Inflammatory macrophage treated with lipopolysaccharide for 4 hours (primary cell): ENCODE data around the gene IL31.

Experiments used
- DNase-seq: peaks from one replicate; pipeline ENCODE4 v3.0.0-alpha.2; 2020

Gene IL31

GRCh38 chr12:122152754-122153153, 21.3 kb downstream of the IL31 start:
- no peak for DNase-seq

GRCh38 chr12:122150127-122150681, 23.8 kb downstream of the IL31 start:
- DNase-seq = no peak

DNA sequence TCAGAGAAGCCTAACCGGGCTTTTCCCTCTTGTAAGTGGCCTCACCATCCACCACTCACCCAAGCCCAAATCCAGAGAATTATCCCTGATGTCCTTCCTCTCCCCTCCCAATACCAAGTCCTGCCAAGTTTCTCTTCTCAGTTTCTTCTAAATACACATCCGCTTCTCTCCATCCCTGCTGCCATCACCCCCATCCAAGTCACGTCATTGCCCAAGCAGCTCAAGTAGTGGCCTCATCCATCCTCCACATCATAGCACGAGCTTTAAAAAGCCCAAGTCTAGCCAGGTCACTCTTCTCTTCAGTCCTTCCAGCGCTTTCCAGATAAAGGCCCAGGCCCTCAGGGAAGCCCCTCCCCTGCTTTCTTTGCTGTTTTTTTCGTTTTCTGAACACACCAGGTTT, 25.4 kb downstream of the IL31 start:
- DNase-seq = no peak

DNA sequence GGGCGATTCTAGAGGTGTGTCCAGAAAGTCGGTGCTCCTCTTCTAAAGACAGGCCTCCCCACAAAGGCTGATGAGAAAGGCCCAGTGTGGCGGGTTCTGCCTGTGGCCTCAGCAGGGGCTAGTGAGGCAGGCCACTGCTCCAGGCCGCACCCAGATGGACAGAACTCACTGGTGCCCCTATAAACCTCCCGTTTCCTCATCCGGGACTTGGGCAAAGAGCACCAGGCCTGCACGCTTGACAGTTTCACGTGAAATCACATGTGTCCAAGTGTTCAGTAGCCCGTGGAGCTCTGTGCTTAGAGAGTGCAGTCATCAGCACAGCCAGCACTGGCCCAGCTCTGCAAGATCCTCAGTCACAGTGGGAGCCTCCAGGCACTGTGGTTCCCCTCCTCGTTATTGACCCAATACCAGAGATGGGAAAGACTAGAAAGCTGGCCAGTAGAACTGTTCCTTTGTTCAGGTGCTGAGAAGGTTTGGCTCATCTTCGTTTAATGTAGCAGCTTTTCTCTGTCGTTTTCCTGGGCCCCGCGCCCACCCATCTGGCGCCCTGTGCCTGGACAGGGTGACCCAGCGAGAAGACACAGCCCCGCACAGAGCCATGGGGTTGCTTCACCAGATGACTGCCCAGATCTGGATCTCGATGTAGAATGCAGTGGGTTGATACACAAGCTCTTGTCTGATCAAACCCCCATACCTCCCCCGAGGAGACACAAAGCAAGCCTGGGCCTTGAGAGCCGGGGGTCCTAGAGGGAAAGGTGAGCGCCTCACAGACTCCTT, 26.3 kb downstream of the IL31 start:
- no peak for DNase-seq

DNA sequence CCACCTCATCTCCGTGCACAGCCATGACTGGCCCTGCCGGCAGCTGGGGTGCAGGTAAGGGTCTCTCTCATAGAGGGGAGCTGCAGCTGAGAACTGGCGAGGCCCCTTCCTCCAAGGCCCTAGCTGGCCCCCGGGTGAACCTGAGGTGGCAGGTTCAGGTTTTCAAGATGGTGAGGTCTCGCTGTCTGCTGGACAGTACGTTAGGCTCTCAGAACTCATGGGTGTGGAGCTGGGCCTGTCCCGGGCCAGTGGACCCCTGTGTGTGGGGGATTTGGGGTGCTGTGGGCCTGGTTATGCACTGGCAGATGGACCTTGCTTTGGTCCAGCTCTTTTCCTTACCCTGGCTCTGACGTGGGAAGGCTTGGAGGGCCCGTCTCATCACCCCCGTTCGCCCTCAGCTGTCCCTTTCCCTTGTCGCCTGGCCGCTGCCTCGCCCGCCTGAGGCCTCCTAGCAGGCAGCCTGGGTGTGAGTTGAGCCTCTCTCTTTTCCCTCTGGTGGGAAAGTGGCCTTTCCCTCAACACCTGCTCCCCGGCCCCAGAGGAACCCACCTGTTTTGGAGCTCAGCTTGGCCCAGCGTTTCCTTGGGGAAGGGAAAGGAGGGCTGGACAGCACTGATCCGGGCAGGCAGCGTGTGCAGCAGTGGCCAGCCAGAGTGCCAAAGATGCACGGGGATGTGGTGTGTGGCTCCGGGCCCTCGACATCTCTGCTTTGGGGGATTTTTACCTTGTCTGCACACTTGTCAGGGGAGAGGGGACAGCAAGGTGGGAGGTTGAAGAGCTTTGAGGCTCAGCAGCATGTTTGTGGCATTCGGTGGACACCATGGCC, 28.3 kb downstream of the IL31 start:
- no peak for DNase-seq

GRCh38 chr12:122144885-122145284, 29.1 kb downstream of the IL31 start:
- no peak for DNase-seq

- no peak for DNase-seq
Measured at GRCh38 chr12:122142857-122143256, 31.2 kb downstream of the IL31 start.

DNA sequence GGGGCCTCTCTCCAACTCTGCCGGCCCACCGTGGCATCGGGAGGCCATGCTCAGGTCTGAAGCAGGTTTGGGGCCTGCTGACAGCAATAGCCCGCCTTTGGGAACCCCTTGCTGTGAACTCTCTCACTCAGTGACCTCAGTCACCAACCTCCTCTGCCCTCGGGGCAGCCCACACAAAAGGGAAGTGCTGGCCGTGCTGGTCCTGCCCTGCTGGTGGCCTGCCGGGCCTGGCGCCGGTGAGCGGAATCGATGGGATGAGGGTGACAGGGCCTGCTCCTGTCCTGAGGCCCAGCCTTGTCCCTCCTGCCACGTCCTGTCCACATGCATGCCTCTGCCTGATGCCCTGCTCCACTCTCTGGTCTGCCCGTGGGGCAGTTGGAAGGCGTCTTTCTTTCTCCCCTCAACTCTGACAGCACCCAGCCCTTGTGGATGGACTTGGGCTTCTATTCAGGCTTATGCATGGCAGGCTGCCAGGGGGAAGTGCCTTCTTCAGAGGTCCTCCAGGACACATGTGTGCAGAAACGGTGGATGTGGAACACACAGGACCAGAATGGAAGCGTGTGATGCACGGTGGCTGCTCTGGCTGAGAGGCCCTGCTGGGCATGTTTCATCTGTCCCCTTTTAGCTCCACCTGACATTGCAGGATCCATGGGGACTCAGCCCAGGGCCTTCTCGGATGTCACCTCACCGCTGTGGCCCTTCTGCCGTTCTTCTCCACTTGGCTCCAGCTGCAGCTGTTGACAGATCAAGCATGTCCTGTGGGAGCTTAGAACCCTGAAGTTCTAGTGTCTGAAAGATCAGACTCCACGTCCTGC, 31.9 kb downstream of the IL31 start:
- no peak for DNase-seq

DNA sequence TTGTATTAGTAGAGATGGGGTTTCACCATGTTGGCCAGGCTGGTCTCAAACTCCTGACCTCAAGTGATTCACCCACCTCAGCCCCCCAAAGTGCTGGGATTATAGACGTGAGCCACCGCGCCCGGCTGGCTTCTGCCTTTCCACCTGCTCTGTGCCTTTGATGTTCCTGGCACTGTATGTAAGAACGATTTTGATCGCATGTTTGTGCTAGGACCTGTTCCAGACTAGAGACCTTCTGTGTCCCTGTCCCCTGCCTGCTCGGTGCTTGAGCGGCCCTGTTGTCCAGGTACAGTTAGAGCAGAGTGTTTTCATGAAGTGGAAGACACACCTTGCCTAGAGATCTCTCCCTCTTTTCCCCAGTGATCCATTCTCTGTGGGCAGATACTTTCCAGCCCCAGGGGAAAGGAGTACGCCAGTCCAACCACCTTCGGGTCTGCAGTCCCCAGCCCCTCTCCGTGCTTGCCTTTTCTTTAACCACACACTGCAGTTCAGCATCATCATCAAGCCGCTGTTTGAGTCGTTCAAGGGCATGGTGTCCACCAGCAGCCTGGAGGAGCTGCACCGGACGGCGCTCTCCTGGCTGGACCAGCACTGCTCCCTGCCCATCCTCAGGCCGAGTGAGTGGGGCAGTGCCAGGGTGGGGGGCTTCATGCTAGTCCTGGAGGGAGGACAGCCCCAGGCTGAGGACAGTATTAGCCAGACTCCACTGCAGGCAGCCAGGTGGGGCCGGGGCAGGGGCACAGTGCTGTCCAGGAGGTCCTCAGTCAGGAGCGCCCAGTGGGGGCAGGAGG, 33.4 kb downstream of the IL31 start:
- no peak for DNase-seq

- DNase-seq = no peak
Measured at GRCh38 chr12:122139941-122140340, 34.1 kb downstream of the IL31 start.

DNA sequence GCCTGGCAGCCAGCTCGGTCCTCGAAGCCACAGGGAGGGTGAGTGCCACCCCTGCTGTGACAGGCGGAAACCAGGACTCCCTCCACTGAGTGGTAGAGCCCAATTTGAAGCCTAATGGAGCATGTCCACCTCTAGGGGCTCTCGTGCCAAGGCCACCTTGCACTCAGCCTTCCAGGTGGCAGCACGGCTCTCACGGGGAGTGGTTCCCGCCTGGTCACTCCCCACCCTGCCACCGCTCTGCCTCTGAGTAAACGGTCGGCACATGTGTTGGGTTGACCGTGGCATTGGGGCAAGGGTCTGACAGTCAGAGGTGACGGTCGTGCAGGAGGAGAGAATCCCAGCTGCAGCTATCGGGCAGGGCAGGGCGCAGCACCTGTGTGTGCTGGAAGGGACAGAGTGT, 34.8 kb downstream of the IL31 start:
- DNase-seq = no peak

DNA sequence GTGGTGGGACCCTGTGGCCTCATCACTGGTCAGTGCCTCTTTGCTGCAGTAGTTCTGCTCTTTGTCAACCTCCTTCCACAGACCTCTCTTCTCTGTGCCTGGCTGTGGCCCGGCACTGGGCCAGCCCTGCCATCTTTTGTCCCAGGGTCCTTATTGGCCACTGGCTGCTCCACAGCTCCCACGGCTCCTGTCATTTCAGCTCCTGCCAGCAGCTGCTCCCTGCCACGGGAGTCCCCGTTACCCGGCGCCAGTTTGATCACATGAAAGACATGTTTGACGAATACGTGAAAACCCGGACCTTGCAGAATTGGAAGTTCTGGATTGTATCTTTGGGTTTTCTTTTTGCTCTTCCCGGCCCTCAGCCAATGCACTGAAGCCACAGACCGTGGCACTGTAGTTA, 35.4 kb downstream of the IL31 start:
- DNase-seq = no peak

DNA sequence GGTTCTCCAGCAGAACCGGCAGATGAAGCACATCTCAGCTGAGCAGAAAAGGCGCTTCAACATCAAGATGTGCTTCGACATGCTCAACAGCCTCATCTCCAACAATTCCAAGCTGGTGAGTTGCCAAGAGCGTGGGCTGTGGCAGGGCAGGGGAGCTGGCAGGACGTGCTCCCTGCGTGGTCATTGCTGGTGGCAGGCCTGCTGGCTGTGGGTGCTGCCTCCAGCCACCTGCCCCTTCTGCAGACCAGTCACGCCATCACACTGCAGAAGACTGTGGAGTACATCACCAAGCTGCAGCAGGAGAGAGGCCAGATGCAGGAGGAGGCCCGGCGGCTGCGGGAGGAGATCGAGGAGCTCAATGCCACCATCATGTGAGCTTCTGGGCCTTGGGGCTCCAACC, 35.8 kb downstream of the IL31 start:
- no peak for DNase-seq

DNA sequence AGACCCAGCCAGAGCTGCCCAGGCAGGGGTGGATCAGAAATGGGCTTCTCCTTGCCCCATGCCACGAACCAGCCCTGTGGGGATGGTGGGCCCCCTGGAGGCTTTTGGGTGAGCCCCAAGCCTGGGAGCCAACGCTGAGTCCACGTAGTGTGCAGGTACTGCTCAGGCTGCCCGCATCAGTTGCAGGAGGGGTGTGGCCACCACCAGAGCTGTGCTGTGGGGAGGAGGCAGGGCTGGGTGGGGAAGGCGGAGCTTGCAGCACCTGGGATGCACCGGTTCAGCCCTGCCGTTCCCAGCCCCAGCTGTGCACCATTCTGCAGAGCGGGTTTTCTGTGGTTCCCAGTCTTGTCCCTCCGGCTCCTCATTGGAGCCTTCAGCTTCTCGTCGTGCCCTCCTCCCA, 36.3 kb downstream of the IL31 start:
- no peak for DNase-seq

- DNase-seq = no peak
Measured at GRCh38 chr12:122137229-122137628, 36.8 kb downstream of the IL31 start.

DNA sequence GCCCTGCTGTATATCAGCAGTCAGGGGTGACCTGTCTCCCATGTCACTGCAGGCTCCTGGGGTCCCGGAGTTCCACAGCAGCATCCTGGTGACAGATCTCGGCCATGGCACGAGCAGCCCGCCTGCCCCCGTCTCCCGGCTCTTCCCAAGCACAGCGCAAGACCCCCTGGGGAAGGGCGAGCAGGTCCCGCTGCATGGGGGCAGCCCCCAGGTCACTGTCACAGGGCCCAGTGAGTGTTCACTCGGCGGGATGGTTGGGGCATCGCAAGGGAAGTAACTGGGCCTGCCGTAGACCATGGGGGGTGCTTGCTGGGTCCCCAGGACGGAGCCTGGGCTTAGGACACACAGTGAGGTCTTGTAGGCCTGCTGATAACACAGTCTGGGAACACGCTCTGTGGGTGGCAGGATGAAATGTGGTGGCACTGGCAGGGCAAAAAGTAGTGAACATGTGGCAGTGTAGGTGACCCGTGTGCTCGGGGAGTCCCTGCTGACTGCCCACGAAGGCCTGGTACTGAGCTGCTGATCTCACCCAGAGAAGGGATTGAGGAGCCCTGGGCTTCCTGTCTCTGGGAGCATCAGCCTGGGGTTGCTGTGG, 38.5 kb downstream of the IL31 start:
- no peak for DNase-seq

DNA sequence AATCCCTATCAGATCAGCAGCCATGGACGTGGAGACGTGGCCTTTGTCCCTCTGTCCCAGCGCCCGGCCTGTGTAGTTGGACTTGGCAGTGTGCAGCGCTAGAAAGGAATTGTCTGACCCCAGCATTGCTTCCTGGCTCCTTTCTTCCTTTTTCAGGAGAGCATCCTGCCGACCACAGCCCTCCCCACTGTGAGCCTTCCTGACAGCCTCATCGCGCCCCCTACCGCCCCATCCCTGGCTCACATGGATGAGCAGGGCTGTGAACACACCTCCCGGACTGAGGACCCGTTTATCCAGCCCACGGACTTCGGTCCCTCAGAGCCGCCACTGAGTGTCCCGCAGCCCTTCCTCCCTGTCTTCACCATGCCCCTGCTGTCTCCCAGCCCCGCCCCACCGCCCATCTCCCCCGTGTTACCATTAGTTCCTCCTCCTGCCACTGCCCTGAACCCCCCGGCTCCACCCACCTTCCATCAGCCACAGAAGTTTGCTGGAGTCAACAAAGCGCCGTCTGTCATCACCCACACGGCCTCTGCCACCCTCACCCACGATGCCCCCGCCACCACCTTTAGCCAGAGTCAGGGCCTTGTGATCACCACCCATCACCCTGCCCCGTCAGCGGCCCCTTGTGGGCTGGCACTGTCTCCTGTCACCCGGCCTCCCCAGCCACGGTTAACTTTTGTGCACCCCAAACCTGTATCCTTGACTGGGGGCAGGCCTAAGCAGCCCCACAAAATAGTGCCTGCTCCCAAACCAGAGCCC, 40.6 kb downstream of the IL31 start:
- no peak for DNase-seq

GRCh38 chr12:122130150-122130549, 43.9 kb downstream of the IL31 start:
- DNase-seq = no peak

- DNase-seq = no peak
Measured at GRCh38 chr12:122129131-122129530, 44.9 kb downstream of the IL31 start.

GRCh38 chr12:122128481-122128880, 45.5 kb downstream of the IL31 start:
- no peak for DNase-seq

- DNase-seq = no peak
Measured at GRCh38 chr12:122127839-122128238, 46.2 kb downstream of the IL31 start.
